ENCODE data around the gene LRRC4C. TPM values are rescaled to one million over a fixed set of nuclear protein-coding genes. Genes with fewer than 3 reads are reported as not detected.

The LRRC4C gene
- total and polyA plus RNA-seq, 4 donors, result 0.10 to 0.93 (median 0.30) TPM

DNA sequence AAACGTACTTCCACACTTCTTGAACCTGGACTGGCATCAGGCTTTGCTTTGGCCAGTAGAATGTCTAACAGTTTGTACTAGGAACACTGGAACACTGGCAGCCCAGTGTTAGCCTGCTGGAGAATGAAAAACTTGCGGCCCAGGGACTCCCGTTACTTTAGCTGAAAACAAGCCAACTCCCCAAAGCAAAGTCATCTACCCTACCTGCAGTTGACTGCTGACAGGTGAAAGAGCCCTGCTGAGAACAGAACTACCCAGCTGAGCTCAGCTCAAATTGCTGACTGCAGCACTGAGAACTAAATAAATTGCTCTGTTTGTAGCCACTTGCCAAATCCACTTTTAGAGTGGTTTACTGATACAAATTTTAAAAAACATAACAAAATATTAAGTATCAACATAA is 342.5 kb downstream of the LRRC4C start:
- no peak for DNase-seq (ENCODE audit: low spot score)
- WGBS, result 73% methylated on average over 3 of the region's 3 CpGs
- TF ChIP-seq HNF4A (conservative IDR thresholded peaks at IDR 0.05) (no peak), RAD21 (IDR thresholded peaks at IDR 0.05) (no peak), JUND (IDR thresholded peaks at IDR 0.05) (no peak), EGR1 (IDR thresholded peaks at IDR 0.05; ENCODE audit: low read depth in 2 of 2) (no peak), TAF1 (conservative IDR thresholded peaks at IDR 0.05) (no peak), SP1 (IDR thresholded peaks at IDR 0.05) (no peak)
- TF ChIP-seq, protein P1, sequence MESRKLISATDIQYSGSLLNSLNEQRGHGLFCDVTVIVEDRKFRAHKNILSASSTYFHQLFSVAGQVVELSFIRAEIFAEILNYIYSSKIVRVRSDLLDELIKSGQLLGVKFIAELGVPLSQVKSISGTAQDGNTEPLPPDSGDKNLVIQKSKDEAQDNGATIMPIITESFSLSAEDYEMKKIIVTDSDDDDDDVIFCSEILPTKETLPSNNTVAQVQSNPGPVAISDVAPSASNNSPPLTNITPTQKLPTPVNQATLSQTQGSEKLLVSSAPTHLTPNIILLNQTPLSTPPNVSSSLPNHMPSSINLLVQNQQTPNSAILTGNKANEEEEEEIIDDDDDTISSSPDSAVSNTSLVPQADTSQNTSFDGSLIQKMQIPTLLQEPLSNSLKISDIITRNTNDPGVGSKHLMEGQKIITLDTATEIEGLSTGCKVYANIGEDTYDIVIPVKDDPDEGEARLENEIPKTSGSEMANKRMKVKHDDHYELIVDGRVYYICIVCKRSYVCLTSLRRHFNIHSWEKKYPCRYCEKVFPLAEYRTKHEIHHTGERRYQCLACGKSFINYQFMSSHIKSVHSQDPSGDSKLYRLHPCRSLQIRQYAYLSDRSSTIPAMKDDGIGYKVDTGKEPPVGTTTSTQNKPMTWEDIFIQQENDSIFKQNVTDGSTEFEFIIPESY (IDR thresholded peaks at IDR 0.05), result no peak
- no peak overlapping the region for H3K4me3 ChIP-seq (ENCODE audit: low read depth in 1 of 3, low read length in 3 of 3)
- no peaks in the 10 kb centered on the region for H3K27me3 ChIP-seq (ENCODE audit: control insufficient read depth in 4 of 4, insufficient read depth in 4 of 4, low read length in 3 of 4)
- peaks cover 0 to 2% (median 0%) of the 10 kb centered on the region in 4 donors for H3K4me1 ChIP-seq (ENCODE audit: control insufficient read depth in 4 of 4, insufficient read depth in 4 of 4, low read length in 3 of 4)
- H3K27ac ChIP-seq (ENCODE audit: low read depth in 1 of 2, low read length in 2 of 2), result no peak overlapping the region
- H3K9me3 ChIP-seq (ENCODE audit: control insufficient read depth in 4 of 4, low read length in 3 of 4), result no peaks in the 10 kb centered on the region
- no peaks in the 10 kb centered on the region for H3K36me3 ChIP-seq (ENCODE audit: control insufficient read depth in 4 of 4, insufficient read depth in 3 of 4, low read depth in 1 of 4, low read length in 3 of 4)
- no peak overlapping the region for H3K9ac ChIP-seq (ENCODE audit: low read depth in 1 of 2, low read length in 2 of 2)

DNA sequence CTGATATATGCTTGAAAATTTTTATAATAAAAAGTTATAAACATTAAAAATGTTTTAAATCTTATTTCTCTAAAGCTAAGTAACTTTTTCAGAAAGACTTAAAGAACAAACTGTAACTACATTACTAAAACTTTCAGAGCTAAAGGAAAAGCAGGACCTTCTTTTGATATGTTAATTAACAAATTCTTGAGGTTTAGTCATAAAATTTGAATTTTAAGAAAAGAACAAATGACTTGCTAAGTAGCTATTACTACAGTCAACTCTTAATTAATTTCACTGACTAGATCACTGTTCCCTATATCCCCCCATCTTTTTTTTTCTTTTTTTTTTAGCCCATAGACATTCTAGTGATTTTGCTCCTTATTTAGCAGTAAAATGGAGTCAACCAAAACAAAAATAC is 344.4 kb downstream of the LRRC4C start:
- H3K4me3 ChIP-seq (ENCODE audit: low read depth in 1 of 3, low read length in 3 of 3), result no peak overlapping the region
- TF ChIP-seq YY1 (IDR thresholded peaks at IDR 0.05), result no peak
- TF ChIP-seq, protein P2, sequence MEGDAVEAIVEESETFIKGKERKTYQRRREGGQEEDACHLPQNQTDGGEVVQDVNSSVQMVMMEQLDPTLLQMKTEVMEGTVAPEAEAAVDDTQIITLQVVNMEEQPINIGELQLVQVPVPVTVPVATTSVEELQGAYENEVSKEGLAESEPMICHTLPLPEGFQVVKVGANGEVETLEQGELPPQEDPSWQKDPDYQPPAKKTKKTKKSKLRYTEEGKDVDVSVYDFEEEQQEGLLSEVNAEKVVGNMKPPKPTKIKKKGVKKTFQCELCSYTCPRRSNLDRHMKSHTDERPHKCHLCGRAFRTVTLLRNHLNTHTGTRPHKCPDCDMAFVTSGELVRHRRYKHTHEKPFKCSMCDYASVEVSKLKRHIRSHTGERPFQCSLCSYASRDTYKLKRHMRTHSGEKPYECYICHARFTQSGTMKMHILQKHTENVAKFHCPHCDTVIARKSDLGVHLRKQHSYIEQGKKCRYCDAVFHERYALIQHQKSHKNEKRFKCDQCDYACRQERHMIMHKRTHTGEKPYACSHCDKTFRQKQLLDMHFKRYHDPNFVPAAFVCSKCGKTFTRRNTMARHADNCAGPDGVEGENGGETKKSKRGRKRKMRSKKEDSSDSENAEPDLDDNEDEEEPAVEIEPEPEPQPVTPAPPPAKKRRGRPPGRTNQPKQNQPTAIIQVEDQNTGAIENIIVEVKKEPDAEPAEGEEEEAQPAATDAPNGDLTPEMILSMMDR (IDR thresholded peaks at IDR 0.05; ENCODE audit: low read depth, low read length, missing input control), result no peak
- TF ChIP-seq NR2F2 (IDR thresholded peaks at IDR 0.05), result no peak
- no peaks in the 10 kb centered on the region for H3K9me3 ChIP-seq (ENCODE audit: control insufficient read depth in 4 of 4, low read length in 3 of 4)
- H3K27ac ChIP-seq (ENCODE audit: low read depth in 1 of 2, low read length in 2 of 2), result no peak overlapping the region
- H3K27me3 ChIP-seq (ENCODE audit: control insufficient read depth in 4 of 4, insufficient read depth in 4 of 4, low read length in 3 of 4), result no peaks in the 10 kb centered on the region
- H3K4me1 ChIP-seq (ENCODE audit: control insufficient read depth in 4 of 4, insufficient read depth in 4 of 4, low read length in 3 of 4), result peaks cover 0 to 2% (median 0%) of the 10 kb centered on the region in 4 donors
- no peaks in the 10 kb centered on the region for H3K36me3 ChIP-seq (ENCODE audit: control insufficient read depth in 4 of 4, insufficient read depth in 3 of 4, low read depth in 1 of 4, low read length in 3 of 4)
- H3K9ac ChIP-seq (ENCODE audit: low read depth in 1 of 2, low read length in 2 of 2), result no peak overlapping the region
- DNase-seq (ENCODE audit: low spot score), result no peak

DNA sequence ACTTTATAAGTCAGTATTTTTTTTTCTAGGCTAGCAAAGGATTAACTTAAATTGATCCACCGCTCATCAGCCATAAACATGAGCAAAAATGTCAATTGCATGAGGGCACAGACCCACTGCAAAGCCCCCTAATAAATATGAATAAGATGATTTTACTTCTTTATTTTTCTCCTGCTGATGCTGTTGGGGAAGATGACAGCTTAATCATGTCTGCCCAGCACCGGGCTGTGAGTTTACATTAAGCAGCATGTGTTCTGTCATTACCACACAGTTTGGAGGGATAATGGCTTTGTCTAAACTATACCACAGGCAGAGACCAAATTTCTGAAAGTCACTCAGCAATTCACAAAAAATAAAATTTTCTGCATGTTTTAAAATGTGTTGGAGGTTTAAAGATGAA is 346.3 kb downstream of the LRRC4C start:
- no peak for DNase-seq (ENCODE audit: low spot score)
- Histone ChIP-seq H3K27me3 (ENCODE audit: control insufficient read depth in 4 of 4, insufficient read depth in 4 of 4, low read length in 3 of 4) (no peaks in the 10 kb centered on the region), H3K27ac (ENCODE audit: low read depth in 1 of 2, low read length in 2 of 2) (no peak overlapping the region), H3K9me3 (ENCODE audit: control insufficient read depth in 4 of 4, low read length in 3 of 4) (no peaks in the 10 kb centered on the region), H3K9ac (ENCODE audit: low read depth in 1 of 2, low read length in 2 of 2) (no peak overlapping the region), H3K4me3 (ENCODE audit: low read depth in 1 of 3, low read length in 3 of 3) (no peak overlapping the region), H3K4me1 (ENCODE audit: control insufficient read depth in 4 of 4, insufficient read depth in 4 of 4, low read length in 3 of 4) (no peaks in the 10 kb centered on the region), H3K36me3 (ENCODE audit: control insufficient read depth in 4 of 4, insufficient read depth in 3 of 4, low read depth in 1 of 4, low read length in 3 of 4) (no peaks in the 10 kb centered on the region)
- 55% methylated on average over 2 of the region's 2 CpGs for WGBS
- no peak for TF ChIP-seq JUND (IDR thresholded peaks at IDR 0.05)
- TF ChIP-seq, protein P2 (IDR thresholded peaks at IDR 0.05; ENCODE audit: low read depth, low read length, missing input control), result no peak
- TF ChIP-seq HNF4A (conservative IDR thresholded peaks at IDR 0.05), result no peak
- TF ChIP-seq FOXA2 (IDR thresholded peaks at IDR 0.05), result no peak
- TF ChIP-seq, protein P3, sequence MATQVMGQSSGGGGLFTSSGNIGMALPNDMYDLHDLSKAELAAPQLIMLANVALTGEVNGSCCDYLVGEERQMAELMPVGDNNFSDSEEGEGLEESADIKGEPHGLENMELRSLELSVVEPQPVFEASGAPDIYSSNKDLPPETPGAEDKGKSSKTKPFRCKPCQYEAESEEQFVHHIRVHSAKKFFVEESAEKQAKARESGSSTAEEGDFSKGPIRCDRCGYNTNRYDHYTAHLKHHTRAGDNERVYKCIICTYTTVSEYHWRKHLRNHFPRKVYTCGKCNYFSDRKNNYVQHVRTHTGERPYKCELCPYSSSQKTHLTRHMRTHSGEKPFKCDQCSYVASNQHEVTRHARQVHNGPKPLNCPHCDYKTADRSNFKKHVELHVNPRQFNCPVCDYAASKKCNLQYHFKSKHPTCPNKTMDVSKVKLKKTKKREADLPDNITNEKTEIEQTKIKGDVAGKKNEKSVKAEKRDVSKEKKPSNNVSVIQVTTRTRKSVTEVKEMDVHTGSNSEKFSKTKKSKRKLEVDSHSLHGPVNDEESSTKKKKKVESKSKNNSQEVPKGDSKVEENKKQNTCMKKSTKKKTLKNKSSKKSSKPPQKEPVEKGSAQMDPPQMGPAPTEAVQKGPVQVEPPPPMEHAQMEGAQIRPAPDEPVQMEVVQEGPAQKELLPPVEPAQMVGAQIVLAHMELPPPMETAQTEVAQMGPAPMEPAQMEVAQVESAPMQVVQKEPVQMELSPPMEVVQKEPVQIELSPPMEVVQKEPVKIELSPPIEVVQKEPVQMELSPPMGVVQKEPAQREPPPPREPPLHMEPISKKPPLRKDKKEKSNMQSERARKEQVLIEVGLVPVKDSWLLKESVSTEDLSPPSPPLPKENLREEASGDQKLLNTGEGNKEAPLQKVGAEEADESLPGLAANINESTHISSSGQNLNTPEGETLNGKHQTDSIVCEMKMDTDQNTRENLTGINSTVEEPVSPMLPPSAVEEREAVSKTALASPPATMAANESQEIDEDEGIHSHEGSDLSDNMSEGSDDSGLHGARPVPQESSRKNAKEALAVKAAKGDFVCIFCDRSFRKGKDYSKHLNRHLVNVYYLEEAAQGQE (IDR thresholded peaks at IDR 0.05), result no peak
- no peak for TF ChIP-seq GABPA (IDR thresholded peaks at IDR 0.05 in 1 of 2, conservative IDR thresholded peaks at IDR 0.05 in 1 of 2)
- TF ChIP-seq, protein P1 (IDR thresholded peaks at IDR 0.05), result no peak
- no peak for TF ChIP-seq RXRA (IDR thresholded peaks at IDR 0.05)
- no peak for TF ChIP-seq FOXA1 (IDR thresholded peaks at IDR 0.05)
- TF ChIP-seq YY1 (IDR thresholded peaks at IDR 0.05), result no peak
- no peak for TF ChIP-seq EGR1 (IDR thresholded peaks at IDR 0.05; ENCODE audit: low read depth in 2 of 2)

Data from liver (tissue), 9 donors.